Fibroblast of skin of right quadriceps (primary cell): ENCODE data around the gene MBP.

Source experiments
- DNase-seq: peaks from one replicate; pipeline ENCODE4 v3.0.0-alpha.2; 2013

The MBP gene

DNA sequence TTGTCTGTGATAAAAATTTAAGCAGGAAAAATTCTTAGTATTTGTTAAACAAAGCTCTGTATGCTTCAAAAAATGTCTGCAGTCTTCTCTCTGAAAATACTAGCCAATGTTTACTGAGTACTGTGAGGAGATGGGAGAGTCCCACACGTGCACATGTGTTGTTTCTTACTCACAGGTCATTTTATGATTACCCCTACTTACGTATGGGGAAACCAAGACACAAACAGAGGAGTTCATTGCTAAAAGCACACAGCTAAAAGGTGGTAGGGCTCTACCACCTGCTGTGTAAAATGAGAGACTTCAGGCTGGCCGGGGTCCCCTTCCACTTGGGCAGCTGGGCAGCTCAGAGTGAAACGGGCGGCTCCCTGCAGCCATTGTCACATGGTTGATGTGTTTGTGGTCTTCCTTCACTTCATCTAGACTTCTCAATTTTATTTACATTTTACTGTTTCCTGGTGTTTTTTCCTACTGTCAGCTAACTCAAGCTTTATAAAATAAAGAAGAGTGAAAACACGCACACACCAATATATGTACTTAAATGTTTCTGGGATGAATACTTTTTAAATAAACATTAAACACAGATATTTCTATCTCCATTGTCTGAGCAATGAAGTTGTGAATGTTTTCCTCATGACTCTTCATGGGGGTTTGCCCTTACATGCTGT is 71.2 kb downstream of the MBP start:
- no peak for DNase-seq

GRCh38 chr18:77060151-77060550 is 72.4 kb downstream of the MBP start:
- DNase-seq, result no peak

- peak; percentile 46 for DNase-seq
Measured at GRCh38 chr18:77059294-77059916, 73.2 kb downstream of the MBP start.

GRCh38 chr18:77058290-77058835 is 74.2 kb downstream of the MBP start:
- DNase-seq, result no peak

- no peak for DNase-seq
Measured at GRCh38 chr18:77057006-77057395, 75.6 kb downstream of the MBP start.

- no peak for DNase-seq
Measured at GRCh38 chr18:77056344-77057005, 76.1 kb downstream of the MBP start.

DNA sequence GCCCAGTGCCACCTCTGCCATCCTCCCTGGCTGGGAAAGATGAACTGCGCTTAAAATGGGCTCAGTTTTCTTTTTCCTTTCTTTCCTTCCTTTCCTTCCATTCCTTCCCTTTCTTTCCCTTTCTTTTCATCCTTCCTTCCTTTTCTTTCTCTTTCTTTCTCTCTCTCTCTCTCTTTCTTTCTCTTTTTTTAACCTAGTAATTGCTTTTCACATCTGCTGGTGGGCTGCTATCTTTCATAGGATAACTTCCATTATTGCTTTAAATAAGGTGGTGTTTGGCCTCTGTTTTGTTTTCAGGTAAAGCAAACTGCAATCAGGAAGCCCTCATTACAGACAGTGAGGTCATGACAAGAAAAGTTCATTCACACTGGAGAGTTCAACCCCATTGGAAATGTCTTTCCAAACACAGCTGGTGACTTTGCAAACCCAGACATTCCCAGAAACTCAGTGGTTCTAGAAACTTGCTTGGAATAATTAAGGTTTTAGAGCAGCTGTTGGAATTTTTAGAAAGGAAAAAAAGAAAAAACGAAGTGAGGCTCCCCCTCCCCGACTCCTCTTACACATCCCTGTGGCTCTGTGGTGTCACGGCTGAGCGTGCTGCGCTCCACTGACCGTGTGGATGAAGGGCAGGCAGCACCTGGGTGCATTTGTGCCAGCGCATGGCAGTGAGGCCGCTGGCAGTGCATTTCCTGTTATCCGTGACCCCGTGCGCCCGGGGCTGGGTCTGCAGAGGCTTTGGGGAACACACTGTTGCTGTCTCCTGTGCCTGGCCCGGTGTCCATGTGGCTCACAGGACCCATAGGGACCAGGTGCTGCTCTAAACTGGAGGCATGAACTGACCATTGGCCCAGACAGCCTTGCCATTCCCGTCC is 76.9 kb downstream of the MBP start:
- DNase-seq, result no peak

- DNase-seq, result peak; percentile 84
Measured at GRCh38 chr18:77054606-77055428, 77.8 kb downstream of the MBP start.

DNA sequence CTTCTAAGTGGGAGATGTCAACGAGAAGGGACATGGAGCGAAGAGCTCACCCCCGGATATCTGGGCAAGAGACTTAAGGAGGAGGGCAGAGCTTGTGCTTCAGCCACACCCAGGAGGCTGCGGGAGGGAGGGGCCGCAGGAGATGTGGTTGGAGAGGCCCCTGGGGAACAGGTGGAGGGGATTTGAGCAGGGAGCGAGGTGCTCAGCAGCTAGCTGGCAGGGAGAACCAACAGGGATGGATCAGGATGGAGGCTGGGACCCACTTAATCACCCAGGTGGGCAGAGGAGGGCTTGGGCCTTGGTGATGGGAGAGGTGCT is 78.3 kb downstream of the MBP start:
- DNase-seq, result no peak

DNA sequence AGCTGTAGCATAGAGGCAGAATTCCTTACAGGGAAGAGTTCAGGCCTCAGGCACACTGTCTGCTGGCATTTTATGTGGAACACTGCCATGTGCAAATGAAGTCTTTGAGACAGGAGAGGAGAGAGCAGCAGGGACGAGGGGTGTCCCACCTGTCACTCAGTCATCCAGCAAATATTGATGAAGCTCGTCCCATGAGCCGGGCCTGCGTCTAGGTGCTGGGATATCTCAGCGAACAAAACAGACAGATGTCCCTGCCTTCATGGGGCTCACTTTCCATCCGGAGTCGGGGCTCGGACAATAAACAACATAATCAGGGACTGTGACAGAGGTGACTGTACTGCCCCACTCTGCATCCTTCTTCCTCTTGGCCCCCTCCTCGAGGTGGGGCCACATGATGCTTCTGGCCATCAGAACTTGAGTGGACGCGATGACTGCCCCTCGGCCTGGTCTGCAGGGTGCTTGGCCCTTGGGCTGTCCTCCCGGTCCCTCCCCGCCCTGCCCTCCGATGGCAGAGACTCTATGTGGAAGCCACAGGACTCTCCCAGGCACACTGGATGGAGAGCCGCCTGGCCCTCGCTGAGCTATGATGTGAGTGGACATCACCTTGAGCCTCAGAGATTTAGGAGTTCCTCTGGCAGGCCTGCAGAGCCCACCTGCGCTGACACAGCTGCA is 78.8 kb downstream of the MBP start:
- no peak for DNase-seq

GRCh38 chr18:77052983-77053309 is 79.6 kb downstream of the MBP start:
- DNase-seq, result no peak

GRCh38 chr18:77052297-77052982 is 80.1 kb downstream of the MBP start:
- DNase-seq, result no peak

GRCh38 chr18:77051581-77052296 is 80.8 kb downstream of the MBP start:
- DNase-seq, result no peak

GRCh38 chr18:77049938-77050337 is 82.6 kb downstream of the MBP start:
- no peak for DNase-seq

- no peak for DNase-seq
Measured at GRCh38 chr18:77047803-77048419, 84.7 kb downstream of the MBP start.

GRCh38 chr18:77046994-77047393 is 85.6 kb downstream of the MBP start:
- DNase-seq, result no peak

DNA sequence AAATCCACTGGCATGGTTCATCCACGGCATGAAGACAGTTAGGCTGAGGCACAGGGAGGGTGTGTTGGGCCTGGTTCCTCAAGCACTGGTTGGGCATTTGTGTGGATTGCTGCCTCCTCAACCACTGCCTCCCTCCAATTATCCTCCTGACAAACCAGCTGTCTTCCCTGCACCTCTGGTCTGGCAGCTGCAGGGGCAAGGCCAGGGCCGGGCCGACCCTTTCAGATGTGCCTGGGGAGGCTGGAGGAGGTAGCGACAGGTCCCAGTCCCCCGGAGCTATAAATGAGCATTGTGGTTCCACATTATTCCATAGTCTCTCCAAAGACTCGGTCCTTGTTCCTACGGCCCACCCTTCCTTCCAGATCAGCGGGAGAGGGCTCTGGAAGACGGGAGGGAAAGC is 86.2 kb downstream of the MBP start:
- no peak for DNase-seq

DNA sequence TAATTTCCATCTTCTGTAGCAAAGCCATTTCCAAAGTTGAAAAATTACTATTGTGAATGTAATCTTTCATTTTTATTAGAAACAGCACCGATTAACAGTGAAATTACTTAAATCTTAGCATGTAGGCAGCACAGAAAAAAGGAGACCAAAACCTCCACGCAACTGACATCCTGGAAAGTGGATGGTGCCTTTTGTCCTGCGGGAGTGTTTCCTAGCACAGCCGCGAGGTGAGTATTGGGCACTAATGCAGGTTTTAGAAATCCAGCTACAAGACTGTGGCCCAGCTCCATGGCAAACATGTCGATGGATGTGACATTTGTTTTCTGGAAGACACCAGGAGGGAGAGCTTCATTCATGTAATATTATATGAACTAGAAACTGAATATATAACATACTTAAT is 86.9 kb downstream of the MBP start:
- DNase-seq, result no peak

GRCh38 chr18:77044866-77045664 is 87.5 kb downstream of the MBP start:
- no peak for DNase-seq
